Lower leg skin (tissue), 3 donors: ENCODE measurements around the gene FARP1.

Source experiments
- CTCF ChIP-seq, 3 donors: fragments of 450-650 bp; IDR thresholded peaks; one replicate each; pipeline ENCODE4 v1.5.1; 2016; ENCODE audit warnings: antibody characterized with exemption in 3 of 3, mild to moderate bottlenecking in 3 of 3, moderate library complexity in 2 of 3
- POLR2A ChIP-seq, 2 donors: fragments of 450-650 bp; IDR thresholded peaks; one replicate each; pipeline ENCODE4 v1.6.1; 2016 to 2017; ENCODE audit warnings: antibody characterized with exemption in 2 of 2, mild to moderate bottlenecking in 1 of 2, moderate library complexity in 1 of 2

- TF ChIP-seq CTCF (IDR thresholded peaks at IDR 0.05), result no peak
- TF ChIP-seq POLR2A (IDR thresholded peaks at IDR 0.05), result no peak
These were observed 346.7 kb downstream of the FARP1 start for GRCh38 chr13:98489446-98490194.
